Ovary (tissue), 9 donors: ENCODE results near the gene KRTAP10-2. TPM values are rescaled to one million over a fixed set of nuclear protein-coding genes. Genes with fewer than 3 reads are reported as not detected.

Source experiments
- DNase-seq, 5 donors: peaks; one replicate each; pipeline ENCODE4 v3.0.0-alpha.2; 2019 to 2020
- H3K27ac ChIP-seq, 2 donors: fragments of 200-600 bp; one replicate each; pipeline versions ENCODE4 v1.5.1 to v1.8.0; 2019 to 2022
- H3K27me3 ChIP-seq: fragments of 200-600 bp; one replicate; pipeline ENCODE4 v1.8.0; 2022
- H3K36me3 ChIP-seq: fragments of 200-600 bp; sonication (generic); one replicate; pipeline ENCODE4 v1.5.1; 2019
- H3K4me1 ChIP-seq: one replicate; pipeline ENCODE4 v1.8.1; 2013; ENCODE audit warnings: mild to moderate bottlenecking, moderate library complexity; ENCODE audit not compliant: insufficient read depth
- H3K4me3 ChIP-seq: fragments of 200-600 bp; sonication (generic); one replicate; pipeline ENCODE4 v1.5.1; 2017
- H3K9me3 ChIP-seq, 2 donors: fragments of 200-600 bp in 1 of 2; sonication (generic) in 1 of 2; one replicate each; pipeline versions ENCODE4 v1.5.1 to v1.8.1; 2013 to 2019; ENCODE audit warnings: mild to moderate bottlenecking in 1 of 2, moderate library complexity in 1 of 2
- CTCF ChIP-seq, 3 donors: fragments of 450-650 bp in 2 of 3; fragments of 200-600 bp in 1 of 3; IDR thresholded peaks; one replicate each; pipeline versions ENCODE4 v1.5.1 to v1.8.0; 2016 to 2022; ENCODE audit warnings: antibody characterized with exemption in 3 of 3, mild to moderate bottlenecking in 1 of 3
- EP300 ChIP-seq: sonication (generic); formaldehyde crosslinking; IDR thresholded peaks from one replicate; pipeline ENCODE4 v1.6.1; 2017; ENCODE audit warnings: antibody characterized with exemption
- POLR2A ChIP-seq: fragments of 450-650 bp; IDR thresholded peaks from one replicate; pipeline ENCODE4 v1.6.1; 2017; ENCODE audit warnings: antibody characterized with exemption, mild to moderate bottlenecking, moderate library complexity
- WGBS, 3 donors: extraction: QIAGEN DNeasy Blood & Tissue Kit in 1 of 3; methylation state at CpG; one replicate each; pipeline versions ENCODE4 v1.1.5 to v1.1.7; 2013 to 2017; 5-methylcytosine and 5-hydroxymethylcytosine counted together
- intact Hi-C, 4 donors: fragments of 100-400 bp; cut with DNase I; formaldehyde crosslinking; loops; one replicate each; pipeline versions ENCODE4 v1.11.0 to v1.15.1; 2022 to 2023
- polyA plus RNA-seq, 2 donors: library from polyadenylated mRNA; stranded (reverse); fragments of 200-250 nt in 1 of 2; fragments of 350-450 nt in 1 of 2; fragmentation: Illumina TruSeq in 1 of 2; extraction: RNeasy Lipid Tissue Mini Kit (QIAGEN cat#74804) in 1 of 2; gene quantifications; one replicate each; pipeline ENCODE4 v1.2.3, GENCODE V29; 2013 to 2014
- total RNA-seq, 7 donors: library from RNA; depleted of rRNA in 2 of 7; stranded (reverse); fragments of >200 nt in 2 of 7; fragmentation: NEBNext Ultra II Directional in 3 of 7; extraction: Animal tissue kit (Norgen Biotek cat#: 25700) in 3 of 7; gene quantifications; one replicate each; pipeline versions ENCODE4 v1.1.0 to v1.2.4, GENCODE V29; 2016 to 2023
- donor health status: DM: no; HTN: no; CAD: no; lungs with moderate emphysema.
- donor health status: DM: no; HTN: no; CAD: no.
- donor health status: Bipolar disorder and iron deficiency.
- donor health status: DM: yes; HTN: yes; CAD: no.
- donor health status: DM: no; HTN: no; CAD: no.
- donor health status: DM: yes; HTN: yes; CAD: no.

The KRTAP10-2 gene
- total and polyA plus RNA-seq, 9 donors, result not detected

GRCh38 chr21:44539991-44540666 is 11.2 kb downstream of the KRTAP10-2 start, which contains the start of gene KRTAP10-1:
KRTAP10-1 (minus strand) TSS chr21:44540195; CDS start chr21:44540150, 45 bp downstream.
- intact Hi-C loops, result no loop called here
- no peaks in the 10 kb centered on the region for H3K27me3 ChIP-seq
- no peaks in the 10 kb centered on the region for H3K9me3 ChIP-seq
- no peaks in the 10 kb centered on the region for H3K36me3 ChIP-seq
- no peaks in the 10 kb centered on the region for H3K4me1 ChIP-seq
- H3K27ac ChIP-seq, result no peak within 1 kb of the TSS
- H3K4me3 ChIP-seq, result no peak within 1 kb of the TSS
- WGBS, 3 donors, result 47 to 57% (median 51%) methylated on average over 20 to 21 of the region's 21 CpGs
- DNase-seq, result peak in 1 of 5 donors; percentile 3
- TF ChIP-seq CTCF (IDR thresholded peaks at IDR 0.05), result no peak
- no peak for TF ChIP-seq POLR2A
- TF ChIP-seq EP300, result no peak

GRCh38 chr21:44539046-44539445 is 12.3 kb downstream of the KRTAP10-2 start:
- 59 to 76% (median 73%) methylated on average over 14 of the region's 14 CpGs for WGBS, 3 donors
- no peak overlapping the region for H3K27ac ChIP-seq
- peak in 1 of 5 donors; percentile 2 for DNase-seq
- no peaks in the 10 kb centered on the region for H3K4me1 ChIP-seq
- intact Hi-C loops, result no loop called here
- no peaks in the 10 kb centered on the region for H3K36me3 ChIP-seq
- H3K9me3 ChIP-seq, result no peaks in the 10 kb centered on the region
- TF ChIP-seq POLR2A (no peak), EP300 (no peak), CTCF (IDR thresholded peaks at IDR 0.05) (no peak)
- no peaks in the 10 kb centered on the region for H3K27me3 ChIP-seq
- H3K4me3 ChIP-seq, result no peak overlapping the region

- intact Hi-C loops, result no loop called here
- peak in 1 of 5 donors; percentile 3 for DNase-seq
- TF ChIP-seq EP300, result no peak
- no peak for TF ChIP-seq POLR2A
- TF ChIP-seq CTCF (IDR thresholded peaks at IDR 0.05), result no peak
- Histone ChIP-seq H3K9me3 (no peaks in the 10 kb centered on the region), H3K27ac (no peak overlapping the region), H3K27me3 (no peaks in the 10 kb centered on the region), H3K36me3 (no peaks in the 10 kb centered on the region), H3K4me1 (no peaks in the 10 kb centered on the region), H3K4me3 (no peak overlapping the region)
- 89 to 90% (median 89%) methylated on average over 29 to 33 of the region's 33 CpGs for WGBS, 3 donors
These were observed 13.1 kb downstream of the KRTAP10-2 start for GRCh38 chr21:44537930-44538911.

GRCh38 chr21:44535963-44536362 is 15.3 kb downstream of the KRTAP10-2 start:
- peak in 1 of 5 donors; percentile 1 for DNase-seq
- TF ChIP-seq POLR2A (no peak), CTCF (IDR thresholded peaks at IDR 0.05) (no peak), EP300 (no peak)
- 31 to 52% (median 48%) methylated on average over 7 of the region's 7 CpGs for WGBS, 3 donors
- Histone ChIP-seq H3K9me3 (no peaks in the 10 kb centered on the region), H3K36me3 (no peaks in the 10 kb centered on the region), H3K27ac (no peak overlapping the region), H3K4me1 (no peaks in the 10 kb centered on the region), H3K4me3 (no peak overlapping the region), H3K27me3 (no peaks in the 10 kb centered on the region)
- intact Hi-C loops, result no loop called here
